ENCODE measurements around the gene RMND5A.

Gene RMND5A

DNA sequence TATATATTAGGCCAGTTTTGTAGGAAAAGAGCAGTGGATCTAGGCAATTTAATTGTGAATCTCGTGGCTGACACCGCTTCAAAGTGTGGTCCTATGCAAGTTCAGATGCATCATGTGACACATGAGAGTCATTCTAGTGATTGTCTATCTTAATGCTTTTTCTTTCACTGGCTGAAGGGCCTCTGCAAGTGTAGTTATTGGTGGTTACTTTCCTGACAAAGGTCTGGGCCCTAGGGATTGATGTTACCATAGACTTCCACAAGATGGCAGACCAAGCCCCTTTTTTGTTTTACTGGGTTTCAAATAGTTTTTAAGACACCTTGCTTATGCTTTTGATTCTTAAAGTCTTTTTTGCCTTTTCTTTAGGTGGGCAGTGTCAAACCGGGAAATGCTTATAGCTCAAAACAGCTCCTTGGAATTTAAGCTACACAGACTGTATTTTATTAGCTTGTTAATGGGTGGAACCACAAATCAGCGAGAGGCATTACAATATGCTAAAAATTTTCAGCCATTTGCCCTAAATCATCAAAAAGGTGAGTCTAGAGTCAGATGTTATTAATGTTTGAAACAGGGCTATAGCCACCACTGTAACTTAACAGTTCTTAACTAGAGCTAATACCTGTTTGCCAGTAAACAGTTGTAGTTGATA, 44.7 kb downstream of the RMND5A start:
- no peak overlapping the region for H3K4me3 ChIP-seq (ENCODE audit: low read depth, low read length)
- ChIA-PET CTCF (interaction anchor here (0.6 to 3.5 kb wide), 20 partner anchors 9 to 544 kb away, joined by 3 to 32 read pairs (median 4); no protein-coding TSS in a partner anchor), POLR2A (no interaction called here)
- H3K36me3 ChIP-seq (ENCODE audit: control insufficient read depth in 2 of 2, insufficient read depth in 1 of 2, low read length in 2 of 2): peaks cover 14 to 29% of the 10 kb centered on the region in 2 experiments
- no peak for TF ChIP-seq TRIM28 (IDR thresholded peaks at IDR 0.05; ENCODE audit: borderline replicate concordance, low read length)
- TF ChIP-seq ZNF571 (tag by site-specific recombination; IDR thresholded peaks at IDR 0.05): no peak
- TF ChIP-seq, protein P1, sequence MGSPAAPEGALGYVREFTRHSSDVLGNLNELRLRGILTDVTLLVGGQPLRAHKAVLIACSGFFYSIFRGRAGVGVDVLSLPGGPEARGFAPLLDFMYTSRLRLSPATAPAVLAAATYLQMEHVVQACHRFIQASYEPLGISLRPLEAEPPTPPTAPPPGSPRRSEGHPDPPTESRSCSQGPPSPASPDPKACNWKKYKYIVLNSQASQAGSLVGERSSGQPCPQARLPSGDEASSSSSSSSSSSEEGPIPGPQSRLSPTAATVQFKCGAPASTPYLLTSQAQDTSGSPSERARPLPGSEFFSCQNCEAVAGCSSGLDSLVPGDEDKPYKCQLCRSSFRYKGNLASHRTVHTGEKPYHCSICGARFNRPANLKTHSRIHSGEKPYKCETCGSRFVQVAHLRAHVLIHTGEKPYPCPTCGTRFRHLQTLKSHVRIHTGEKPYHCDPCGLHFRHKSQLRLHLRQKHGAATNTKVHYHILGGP (tag by site-specific recombination; IDR thresholded peaks at IDR 0.05): no peak
- TF ChIP-seq ZNF707 (tag by site-specific recombination; IDR thresholded peaks at IDR 0.05): no peak
- TF ChIP-seq ZFP41 (tag by site-specific recombination; IDR thresholded peaks at IDR 0.05; ENCODE audit: borderline replicate concordance): no peak
- no peak for TF ChIP-seq ZNF76 (tag by site-specific recombination; IDR thresholded peaks at IDR 0.05; ENCODE audit: borderline replicate concordance, low read depth)
- peak; percentile 54 for TF ChIP-seq ZNF654 (tag by site-specific recombination; IDR thresholded peaks at IDR 0.05; ENCODE audit: low read depth)
- TF ChIP-seq ZNF501 (tag by site-specific recombination; IDR thresholded peaks at IDR 0.05): no peak
- TF ChIP-seq, protein P2, sequence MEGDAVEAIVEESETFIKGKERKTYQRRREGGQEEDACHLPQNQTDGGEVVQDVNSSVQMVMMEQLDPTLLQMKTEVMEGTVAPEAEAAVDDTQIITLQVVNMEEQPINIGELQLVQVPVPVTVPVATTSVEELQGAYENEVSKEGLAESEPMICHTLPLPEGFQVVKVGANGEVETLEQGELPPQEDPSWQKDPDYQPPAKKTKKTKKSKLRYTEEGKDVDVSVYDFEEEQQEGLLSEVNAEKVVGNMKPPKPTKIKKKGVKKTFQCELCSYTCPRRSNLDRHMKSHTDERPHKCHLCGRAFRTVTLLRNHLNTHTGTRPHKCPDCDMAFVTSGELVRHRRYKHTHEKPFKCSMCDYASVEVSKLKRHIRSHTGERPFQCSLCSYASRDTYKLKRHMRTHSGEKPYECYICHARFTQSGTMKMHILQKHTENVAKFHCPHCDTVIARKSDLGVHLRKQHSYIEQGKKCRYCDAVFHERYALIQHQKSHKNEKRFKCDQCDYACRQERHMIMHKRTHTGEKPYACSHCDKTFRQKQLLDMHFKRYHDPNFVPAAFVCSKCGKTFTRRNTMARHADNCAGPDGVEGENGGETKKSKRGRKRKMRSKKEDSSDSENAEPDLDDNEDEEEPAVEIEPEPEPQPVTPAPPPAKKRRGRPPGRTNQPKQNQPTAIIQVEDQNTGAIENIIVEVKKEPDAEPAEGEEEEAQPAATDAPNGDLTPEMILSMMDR (tag by site-specific recombination; IDR thresholded peaks at IDR 0.05): 0 out of 2 replicates have a peak, but pooled peaks have one; percentile 14
- TF ChIP-seq PRDM1 (tag by site-specific recombination; IDR thresholded peaks at IDR 0.05): peak; percentile 78
- TF ChIP-seq ZNF16 (tag by site-specific recombination; IDR thresholded peaks at IDR 0.05; ENCODE audit: low read depth): no peak
- no peak for TF ChIP-seq RBAK (tag by site-specific recombination; IDR thresholded peaks at IDR 0.05)
- TF ChIP-seq ZNF548 (tag by site-specific recombination; IDR thresholded peaks at IDR 0.05): no peak
- TF ChIP-seq YY2 (tag by site-specific recombination; IDR thresholded peaks at IDR 0.05): no peak
- TF ChIP-seq, protein P3, sequence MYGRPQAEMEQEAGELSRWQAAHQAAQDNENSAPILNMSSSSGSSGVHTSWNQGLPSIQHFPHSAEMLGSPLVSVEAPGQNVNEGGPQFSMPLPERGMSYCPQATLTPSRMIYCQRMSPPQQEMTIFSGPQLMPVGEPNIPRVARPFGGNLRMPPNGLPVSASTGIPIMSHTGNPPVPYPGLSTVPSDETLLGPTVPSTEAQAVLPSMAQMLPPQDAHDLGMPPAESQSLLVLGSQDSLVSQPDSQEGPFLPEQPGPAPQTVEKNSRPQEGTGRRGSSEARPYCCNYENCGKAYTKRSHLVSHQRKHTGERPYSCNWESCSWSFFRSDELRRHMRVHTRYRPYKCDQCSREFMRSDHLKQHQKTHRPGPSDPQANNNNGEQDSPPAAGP (tag by site-specific recombination; IDR thresholded peaks at IDR 0.05): no peak
- TF ChIP-seq ZNF416 (tag by site-specific recombination; IDR thresholded peaks at IDR 0.05): no peak
- no peak for TF ChIP-seq ZNF292 (tag by site-specific recombination; IDR thresholded peaks at IDR 0.05; ENCODE audit: borderline replicate concordance, low read depth)
- no peak for TF ChIP-seq ZBTB7A (tag by site-specific recombination; IDR thresholded peaks at IDR 0.05; ENCODE audit: low read depth)
- no peak for TF ChIP-seq ZNF677 (tag by site-specific recombination; IDR thresholded peaks at IDR 0.05)
- TF ChIP-seq, protein P4, sequence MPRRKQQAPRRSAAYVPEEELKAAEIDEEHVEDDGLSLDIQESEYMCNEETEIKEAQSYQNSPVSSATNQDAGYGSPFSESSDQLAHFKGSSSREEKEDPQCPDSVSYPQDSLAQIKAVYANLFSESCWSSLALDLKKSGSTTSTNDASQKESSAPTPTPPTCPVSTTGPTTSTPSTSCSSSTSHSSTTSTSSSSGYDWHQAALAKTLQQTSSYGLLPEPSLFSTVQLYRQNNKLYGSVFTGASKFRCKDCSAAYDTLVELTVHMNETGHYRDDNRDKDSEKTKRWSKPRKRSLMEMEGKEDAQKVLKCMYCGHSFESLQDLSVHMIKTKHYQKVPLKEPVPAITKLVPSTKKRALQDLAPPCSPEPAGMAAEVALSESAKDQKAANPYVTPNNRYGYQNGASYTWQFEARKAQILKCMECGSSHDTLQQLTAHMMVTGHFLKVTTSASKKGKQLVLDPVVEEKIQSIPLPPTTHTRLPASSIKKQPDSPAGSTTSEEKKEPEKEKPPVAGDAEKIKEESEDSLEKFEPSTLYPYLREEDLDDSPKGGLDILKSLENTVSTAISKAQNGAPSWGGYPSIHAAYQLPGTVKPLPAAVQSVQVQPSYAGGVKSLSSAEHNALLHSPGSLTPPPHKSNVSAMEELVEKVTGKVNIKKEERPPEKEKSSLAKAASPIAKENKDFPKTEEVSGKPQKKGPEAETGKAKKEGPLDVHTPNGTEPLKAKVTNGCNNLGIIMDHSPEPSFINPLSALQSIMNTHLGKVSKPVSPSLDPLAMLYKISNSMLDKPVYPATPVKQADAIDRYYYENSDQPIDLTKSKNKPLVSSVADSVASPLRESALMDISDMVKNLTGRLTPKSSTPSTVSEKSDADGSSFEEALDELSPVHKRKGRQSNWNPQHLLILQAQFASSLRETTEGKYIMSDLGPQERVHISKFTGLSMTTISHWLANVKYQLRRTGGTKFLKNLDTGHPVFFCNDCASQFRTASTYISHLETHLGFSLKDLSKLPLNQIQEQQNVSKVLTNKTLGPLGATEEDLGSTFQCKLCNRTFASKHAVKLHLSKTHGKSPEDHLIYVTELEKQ (tag by site-specific recombination; IDR thresholded peaks at IDR 0.05; ENCODE audit: borderline replicate concordance): no peak
- no peak for TF ChIP-seq ZFHX2 (tag by site-specific recombination; conservative IDR thresholded peaks at IDR 0.05)
- TF ChIP-seq, protein P5, sequence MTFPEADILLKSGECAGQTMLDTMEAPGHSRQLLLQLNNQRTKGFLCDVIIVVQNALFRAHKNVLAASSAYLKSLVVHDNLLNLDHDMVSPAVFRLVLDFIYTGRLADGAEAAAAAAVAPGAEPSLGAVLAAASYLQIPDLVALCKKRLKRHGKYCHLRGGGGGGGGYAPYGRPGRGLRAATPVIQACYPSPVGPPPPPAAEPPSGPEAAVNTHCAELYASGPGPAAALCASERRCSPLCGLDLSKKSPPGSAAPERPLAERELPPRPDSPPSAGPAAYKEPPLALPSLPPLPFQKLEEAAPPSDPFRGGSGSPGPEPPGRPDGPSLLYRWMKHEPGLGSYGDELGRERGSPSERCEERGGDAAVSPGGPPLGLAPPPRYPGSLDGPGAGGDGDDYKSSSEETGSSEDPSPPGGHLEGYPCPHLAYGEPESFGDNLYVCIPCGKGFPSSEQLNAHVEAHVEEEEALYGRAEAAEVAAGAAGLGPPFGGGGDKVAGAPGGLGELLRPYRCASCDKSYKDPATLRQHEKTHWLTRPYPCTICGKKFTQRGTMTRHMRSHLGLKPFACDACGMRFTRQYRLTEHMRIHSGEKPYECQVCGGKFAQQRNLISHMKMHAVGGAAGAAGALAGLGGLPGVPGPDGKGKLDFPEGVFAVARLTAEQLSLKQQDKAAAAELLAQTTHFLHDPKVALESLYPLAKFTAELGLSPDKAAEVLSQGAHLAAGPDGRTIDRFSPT (tag by site-specific recombination; IDR thresholded peaks at IDR 0.05): no peak
- no peak for TF ChIP-seq ZNF423 (tag by site-specific recombination; IDR thresholded peaks at IDR 0.05)
- no peak for TF ChIP-seq ZNF23 (tag by site-specific recombination; IDR thresholded peaks at IDR 0.05; ENCODE audit: borderline replicate concordance)
- no peak for TF ChIP-seq TCF7L2 (IDR thresholded peaks at IDR 0.05; ENCODE audit: borderline replicate concordance, low read depth, low read length)
- TF ChIP-seq ZNF274 (IDR thresholded peaks at IDR 0.05; ENCODE audit: low read length): no peak
- TF ChIP-seq ZNF274 (tag by site-specific recombination; IDR thresholded peaks at IDR 0.05; ENCODE audit: borderline replicate concordance): no peak
- no peak for TF ChIP-seq GLI4 (tag by site-specific recombination; IDR thresholded peaks at IDR 0.05)
- TF ChIP-seq ZNF184 (tag by site-specific recombination; IDR thresholded peaks at IDR 0.05): no peak
- TF ChIP-seq ZBTB17 (tag by site-specific recombination; IDR thresholded peaks at IDR 0.05): 0 out of 2 replicates have a peak, but pooled peaks have one; percentile 8
- H3K9me3 ChIP-seq (ENCODE audit: control insufficient read depth, insufficient read depth, low read depth, low read length): no peaks in the 10 kb centered on the region
- H3K27ac ChIP-seq (ENCODE audit: extremely low read depth, low read depth, low read length): no peak overlapping the region
- peaks cover 4% of the 10 kb centered on the region; the same call in 1 of the 2 replicates for H3K4me1 ChIP-seq (ENCODE audit: control insufficient read depth, insufficient read depth, low read length)
